HG02610 (cell line): ENCODE measurements around the gene ANKS1B.
A peak's percentile ranks its signal among the peaks of the same experiment; 100 is the strongest.
"Not testable (repeated sequence)": the region's sequence is repeated elsewhere in the genome, so short reads cannot be mapped to it uniquely, and the experiment has no call there.

Source experiments
- ATAC-seq: cut with Tn5 transposase; IDR thresholded peaks from one replicate; pipeline ENCODE4 v1.9.1; 2021; ENCODE audit warnings: mild to moderate bottlenecking, moderate library complexity; ENCODE audit not compliant: unreplicated experiment

Gene ANKS1B

DNA sequence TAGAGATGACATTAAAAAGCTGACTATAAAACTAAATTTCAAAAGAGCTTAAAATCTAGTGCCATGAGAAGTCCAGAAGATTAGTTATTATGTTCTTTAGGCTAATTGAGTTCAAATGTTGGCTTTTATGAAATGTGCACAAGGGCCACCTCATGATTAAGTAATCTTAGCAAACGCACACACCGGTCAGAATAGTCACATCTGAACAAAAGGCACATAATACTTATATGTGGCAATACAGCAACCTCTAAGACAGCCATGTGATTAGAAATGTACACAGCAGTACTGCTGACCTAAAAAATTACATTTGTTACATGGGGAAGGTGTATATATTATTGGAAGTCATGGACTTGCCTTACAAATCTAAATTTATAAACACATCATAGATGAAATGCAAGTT, 681.9 kb downstream of the ANKS1B start:
- ATAC-seq: no peak

- no peak for ATAC-seq
Observed at GRCh38 chr12:99287136-99287535, 697.6 kb downstream of the ANKS1B start.

DNA sequence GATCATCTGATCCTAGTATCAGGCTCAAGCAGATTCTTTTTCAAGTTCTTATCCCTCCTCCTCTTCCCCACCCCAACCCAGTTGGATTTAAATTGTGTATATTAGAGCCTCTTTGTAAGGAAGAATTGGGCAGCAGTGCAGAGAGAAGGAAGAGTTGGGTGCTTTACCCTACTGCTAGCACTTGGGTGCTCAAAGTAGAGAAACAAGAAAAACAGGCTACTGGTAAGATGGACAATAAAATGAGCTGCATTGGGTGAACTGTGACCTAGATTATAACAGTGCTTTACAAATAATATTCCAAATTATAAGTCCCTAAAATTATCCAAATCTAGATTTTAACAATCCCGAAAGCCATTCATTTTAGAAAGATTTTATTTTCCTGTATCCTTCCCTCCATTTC, 700.6 kb downstream of the ANKS1B start:
- no peak for ATAC-seq

GRCh38 chr12:99282624-99283023, 702.1 kb downstream of the ANKS1B start:
- no peak for ATAC-seq

DNA sequence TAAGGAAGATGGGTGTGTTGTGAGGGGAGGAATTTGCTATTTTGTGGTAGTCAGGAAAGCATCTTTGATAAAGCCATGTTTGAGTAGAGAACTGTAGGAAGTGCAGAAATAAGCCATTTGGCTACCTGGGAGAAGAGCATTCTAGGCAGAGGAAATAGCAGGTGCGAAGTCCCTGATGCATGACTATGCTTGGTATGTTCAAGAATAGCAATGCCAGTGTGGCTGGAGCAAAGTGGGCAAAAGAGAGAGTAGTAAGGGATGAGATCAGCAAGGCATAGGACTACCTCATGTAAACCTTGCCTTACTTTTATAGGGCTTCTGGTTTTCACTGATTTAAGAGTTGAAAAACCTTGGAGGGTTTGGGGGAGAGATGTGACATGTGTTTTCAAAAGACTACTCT, 702.6 kb downstream of the ANKS1B start:
- ATAC-seq: no peak

DNA sequence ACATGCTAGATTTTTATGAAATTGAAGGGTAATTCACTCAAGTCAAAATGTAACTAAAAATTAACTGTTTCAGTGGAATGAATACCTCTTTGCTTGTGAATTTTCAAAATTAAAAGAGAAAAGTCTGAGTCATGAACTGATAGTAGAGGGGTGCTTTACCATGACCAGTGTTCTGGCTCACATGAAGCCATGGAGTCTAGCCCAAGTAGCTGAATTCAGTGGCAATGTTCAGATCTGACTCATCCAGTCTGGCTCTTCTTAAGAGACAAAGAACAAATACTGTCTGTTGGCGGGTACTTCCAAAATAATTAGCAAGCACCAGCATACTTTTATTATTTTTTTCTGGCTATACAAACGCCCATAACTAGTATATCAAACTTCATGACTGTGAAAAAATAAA, 703.5 kb downstream of the ANKS1B start:
- ATAC-seq: peak; percentile 80

DNA sequence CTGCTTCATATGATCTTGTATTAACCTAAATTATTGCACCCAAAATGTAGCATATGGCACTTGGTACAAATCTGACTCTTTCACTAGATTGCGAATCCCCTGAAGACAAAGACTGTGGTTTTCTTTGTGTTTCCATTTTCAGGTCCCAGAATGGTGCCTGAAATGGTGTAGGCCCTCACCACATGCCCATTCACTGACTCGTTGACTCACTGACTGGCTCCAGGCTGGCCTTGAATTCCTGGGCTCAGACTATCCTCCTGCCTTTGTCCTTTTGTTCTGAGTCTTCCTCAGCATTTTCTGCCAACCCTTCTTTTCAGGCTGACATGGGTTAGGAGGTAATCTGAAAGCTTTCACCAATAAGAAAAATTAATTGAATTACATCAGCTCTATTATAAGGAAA, 705.8 kb downstream of the ANKS1B start:
- ATAC-seq: no peak

- no peak for ATAC-seq
Observed at GRCh38 chr12:99277591-99278379, 707.0 kb downstream of the ANKS1B start.

DNA sequence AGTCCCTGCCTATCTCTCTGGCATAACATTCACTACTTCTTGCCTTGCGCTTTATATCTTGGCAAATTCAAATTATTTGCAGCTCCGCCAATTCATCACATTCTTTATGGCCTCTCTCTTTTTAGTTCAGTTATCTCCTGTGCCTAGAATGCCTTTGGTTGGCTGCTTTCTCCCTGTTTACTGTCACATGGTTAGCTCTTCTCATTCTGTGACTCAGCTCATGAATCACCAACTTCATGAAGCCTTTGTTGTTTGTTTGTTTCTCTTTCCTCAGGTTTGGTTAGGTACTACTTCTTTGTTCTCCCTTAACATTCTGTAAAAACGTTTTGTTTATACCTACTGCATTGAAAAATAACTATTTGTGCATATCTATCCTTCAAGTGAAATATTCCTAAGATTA, 713.7 kb downstream of the ANKS1B start:
- no peak for ATAC-seq

GRCh38 chr12:99267038-99267437, 717.7 kb downstream of the ANKS1B start:
- no peak for ATAC-seq

DNA sequence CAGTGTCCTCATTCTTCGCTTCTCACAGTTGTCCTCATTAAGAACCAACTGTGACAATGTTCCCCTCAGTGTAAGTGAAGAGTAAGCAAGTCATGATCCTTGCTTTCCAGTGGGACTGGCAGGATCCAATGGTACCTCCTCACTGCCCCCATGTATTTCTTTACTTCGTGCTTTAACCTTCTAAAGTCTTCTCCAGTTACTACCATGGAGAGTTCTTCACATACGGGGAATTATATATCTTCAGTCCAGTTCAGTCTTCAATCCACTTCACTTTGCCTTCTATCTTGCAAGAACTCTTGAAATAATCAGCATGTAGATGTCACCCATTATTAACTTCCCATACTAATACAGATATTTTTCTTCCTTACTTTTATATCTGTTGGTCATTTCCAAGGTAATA, 719.1 kb downstream of the ANKS1B start:
- ATAC-seq: no peak

GRCh38 chr12:99261256-99261655, 723.5 kb downstream of the ANKS1B start:
- no peak for ATAC-seq

DNA sequence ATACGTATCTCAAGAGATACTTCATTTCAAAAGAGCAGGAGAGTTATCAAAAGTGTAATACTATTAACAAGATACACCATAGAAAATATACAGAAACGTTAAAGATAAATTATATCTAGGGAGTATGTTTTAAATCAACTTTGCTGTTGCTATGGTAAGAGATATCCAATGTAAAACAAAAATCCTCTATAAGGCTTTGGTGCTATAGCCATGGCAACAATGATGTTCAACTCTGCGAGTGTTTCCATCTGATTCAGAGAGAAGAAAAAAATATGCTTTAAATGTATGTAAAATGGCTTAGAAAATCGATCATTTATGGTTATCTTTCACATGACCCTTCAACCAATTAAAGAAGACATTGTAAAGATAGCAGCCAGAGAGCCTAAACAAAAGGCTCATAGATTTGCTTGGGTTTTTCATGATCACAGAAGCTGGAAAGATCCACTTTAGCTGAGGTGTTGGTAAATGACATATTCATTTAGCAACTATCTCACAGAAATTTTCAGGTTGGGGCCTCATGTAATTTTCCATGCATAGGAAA, 724.2 kb downstream of the ANKS1B start:
- no peak for ATAC-seq

DNA sequence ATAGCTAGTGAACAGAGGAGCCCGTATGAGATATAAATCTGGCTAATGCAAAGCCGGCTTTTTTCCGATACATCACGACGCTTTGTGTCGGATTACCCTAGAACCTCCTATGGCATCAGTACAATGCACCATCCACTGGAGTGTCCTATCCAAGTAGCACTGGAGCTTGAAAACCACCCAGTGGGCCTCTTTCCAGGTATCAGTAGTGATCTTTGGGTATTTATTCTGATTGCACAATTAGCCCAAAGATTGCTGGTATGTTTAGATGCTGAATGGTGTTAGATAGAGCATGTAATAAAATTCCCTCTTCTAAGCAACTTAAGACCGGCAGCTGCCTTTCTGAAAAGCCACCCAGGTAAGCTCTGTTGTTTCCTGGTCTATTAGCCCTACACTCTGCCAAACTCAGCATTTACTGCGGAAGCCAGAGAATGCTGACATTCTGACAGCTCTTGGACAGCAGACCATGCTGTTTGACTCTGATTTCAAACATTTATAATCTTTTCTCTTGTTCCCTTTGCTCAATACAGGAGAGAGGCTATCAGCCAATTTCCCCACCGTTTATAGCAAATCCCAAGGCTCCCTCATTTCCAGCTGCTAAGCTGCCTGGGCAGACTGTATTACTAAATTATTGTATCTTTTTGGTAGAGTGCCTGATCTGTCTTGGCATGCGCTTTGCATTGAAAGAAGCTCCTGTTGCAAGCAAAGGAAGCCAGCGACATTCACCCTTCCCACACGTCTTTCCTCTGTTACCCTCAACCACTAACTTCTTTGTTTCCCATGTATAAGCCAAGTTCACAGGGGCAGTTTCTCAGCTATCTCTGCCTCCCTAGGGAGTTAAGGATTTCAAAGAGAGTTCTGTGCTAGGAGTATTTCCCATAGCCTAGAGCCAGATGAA, 725.4 kb downstream of the ANKS1B start:
- ATAC-seq: no peak

DNA sequence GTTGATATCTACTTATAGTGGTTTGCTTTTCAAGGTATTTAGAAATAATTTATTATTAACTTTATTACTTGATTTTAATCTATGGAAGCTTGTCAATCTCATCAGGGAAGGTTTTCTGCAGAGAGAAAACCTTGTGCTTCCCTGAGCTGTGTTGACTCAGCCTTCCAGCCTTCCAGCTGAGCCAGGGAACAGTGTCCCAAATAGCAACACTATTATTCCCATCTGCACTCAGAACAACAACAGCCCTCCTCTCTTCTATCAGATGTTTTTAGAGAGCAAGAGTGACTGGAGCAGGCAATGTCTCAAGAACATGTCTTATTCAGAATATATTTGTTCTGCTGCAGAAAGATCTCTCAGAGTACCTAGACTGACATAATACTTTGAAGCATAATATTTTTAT, 727.1 kb downstream of the ANKS1B start:
- no peak for ATAC-seq

DNA sequence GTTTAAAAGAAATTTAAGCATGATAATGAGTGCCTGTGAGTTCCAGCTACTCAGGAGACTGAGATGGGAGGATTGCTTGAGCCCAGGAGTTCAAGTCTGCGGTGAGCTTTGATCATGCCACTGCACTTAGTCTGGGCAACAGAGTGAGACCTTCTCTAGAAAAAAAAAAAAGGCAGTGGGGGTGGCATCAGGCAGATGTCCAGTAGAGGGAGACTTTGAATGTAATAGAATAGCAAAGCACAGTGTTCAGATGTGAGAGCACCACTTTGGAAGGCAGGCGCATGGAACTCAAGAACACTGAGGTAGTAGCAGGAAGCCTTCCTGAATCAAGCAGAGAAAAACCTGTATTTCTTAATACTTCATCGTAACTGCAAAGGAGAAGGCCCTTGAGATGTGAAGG, 731.7 kb downstream of the ANKS1B start:
- ATAC-seq: no peak

GRCh38 chr12:99250091-99250490, 734.6 kb downstream of the ANKS1B start:
- no peak for ATAC-seq

GRCh38 chr12:99249543-99249942, 735.2 kb downstream of the ANKS1B start:
- no peak for ATAC-seq

DNA sequence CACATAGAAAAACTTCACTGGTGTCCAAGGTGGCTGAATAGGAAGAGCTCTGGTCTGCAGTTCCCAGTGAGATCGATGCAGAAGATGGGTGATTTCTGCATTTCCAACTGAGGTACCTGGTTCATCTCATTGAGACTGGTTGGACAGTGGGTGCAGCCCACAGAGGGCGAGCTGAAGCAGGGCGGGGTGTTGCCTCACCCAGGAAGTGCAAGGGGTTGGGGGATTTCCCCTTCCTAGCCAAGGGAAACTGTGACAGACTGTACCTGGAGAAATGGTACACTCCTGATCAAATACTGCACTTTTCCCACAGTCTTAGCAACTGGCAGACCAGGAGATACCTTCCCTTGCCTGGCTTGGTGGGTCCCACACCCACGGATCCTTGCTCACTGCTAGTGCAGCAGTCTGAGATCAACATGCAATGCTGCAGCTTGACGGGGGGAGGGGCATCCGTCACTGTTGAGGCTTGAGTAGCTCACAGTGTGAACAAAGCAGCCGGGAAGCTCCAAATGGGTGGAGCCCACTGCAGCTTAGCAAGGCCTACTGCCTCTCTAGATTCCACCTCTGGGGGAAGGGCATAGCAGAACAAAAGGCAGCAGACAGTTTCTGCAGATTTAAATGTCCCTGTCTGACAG, 746.7 kb downstream of the ANKS1B start:
- not testable (repeated sequence) for ATAC-seq

GRCh38 chr12:99235381-99235780, 749.4 kb downstream of the ANKS1B start:
- ATAC-seq: no peak

DNA sequence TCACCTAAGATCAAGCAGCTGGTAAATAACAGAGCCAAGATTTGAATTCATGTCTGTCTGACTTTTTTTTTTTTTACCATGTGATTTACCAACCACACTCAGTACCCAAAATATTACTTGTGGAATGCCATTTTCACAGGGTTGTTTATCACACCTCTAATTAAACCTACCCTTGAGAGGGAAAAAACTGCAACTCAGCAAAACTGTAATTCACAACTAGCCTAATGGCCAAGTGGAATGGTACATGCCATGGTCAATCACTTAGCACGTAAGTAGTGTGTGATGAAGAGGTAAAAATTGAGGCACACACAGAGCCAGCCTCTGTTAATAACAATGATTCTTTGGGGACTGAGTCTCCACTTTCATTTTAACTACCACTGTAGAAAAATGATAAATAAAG, 750.0 kb downstream of the ANKS1B start:
- ATAC-seq: no peak
